HG03342 (cell line): ENCODE measurements around the gene SFR1.
"Not testable (repeated sequence)": the region's sequence is repeated elsewhere in the genome, so short reads cannot be mapped to it uniquely, and the experiment has no call there.

Experiments used
- ATAC-seq: cut with Tn5 transposase; IDR thresholded peaks from one replicate; pipeline ENCODE4 v1.9.1; 2021; ENCODE audit warnings: mild to moderate bottlenecking, moderate library complexity; ENCODE audit not compliant: unreplicated experiment

SFR1 gene

DNA sequence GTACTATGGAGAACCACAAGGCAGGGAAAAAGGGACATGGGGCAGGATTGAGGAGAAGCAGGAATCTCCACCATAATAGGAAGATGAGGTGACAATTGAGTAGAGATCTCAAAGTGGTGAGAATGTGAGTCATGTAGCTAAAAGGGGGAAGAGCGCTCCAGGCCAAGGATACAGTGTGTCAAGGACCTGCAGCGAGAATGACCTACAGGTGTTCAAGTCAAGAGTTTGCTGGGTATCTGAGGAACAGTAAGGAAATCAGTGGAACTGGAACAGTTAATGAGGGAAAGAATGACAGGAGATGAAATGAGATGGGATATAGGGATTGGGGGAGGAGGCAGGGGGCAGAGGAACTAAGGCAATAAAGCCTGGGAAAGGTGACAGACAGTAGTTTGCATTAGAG lies 33.6 kb downstream of the SFR1 start:
- no peak for ATAC-seq

DNA sequence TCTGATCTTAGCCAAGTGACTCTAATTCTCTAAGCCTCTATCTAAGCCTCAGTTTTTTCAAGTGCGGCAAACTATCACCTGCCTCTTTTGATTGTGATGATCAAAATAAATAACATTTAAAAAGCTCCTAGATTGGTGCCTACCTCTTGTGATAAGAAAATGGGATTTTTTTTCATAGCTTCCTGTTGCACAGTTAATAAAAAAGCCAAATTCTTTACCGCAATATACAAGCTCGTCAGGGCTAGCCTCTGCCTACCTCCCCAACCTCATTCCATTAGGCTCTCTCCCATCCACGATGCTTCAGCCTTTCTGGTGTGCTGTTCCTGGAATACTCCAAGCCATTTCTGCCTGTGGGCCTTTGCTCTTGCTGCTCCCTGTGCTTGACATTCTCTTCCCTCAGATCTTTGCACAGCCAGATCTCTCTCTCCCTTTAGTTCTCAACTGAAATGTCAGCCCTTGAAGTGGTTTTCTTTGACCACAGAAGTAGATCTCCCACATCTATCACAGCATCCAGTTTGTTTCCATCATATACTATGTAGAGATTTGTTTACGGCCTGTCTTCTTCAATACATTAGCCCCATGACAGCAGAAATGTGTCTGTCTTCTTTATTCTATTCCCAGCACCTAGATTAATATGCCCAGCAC lies 48.8 kb downstream of the SFR1 start:
- no peak for ATAC-seq

DNA sequence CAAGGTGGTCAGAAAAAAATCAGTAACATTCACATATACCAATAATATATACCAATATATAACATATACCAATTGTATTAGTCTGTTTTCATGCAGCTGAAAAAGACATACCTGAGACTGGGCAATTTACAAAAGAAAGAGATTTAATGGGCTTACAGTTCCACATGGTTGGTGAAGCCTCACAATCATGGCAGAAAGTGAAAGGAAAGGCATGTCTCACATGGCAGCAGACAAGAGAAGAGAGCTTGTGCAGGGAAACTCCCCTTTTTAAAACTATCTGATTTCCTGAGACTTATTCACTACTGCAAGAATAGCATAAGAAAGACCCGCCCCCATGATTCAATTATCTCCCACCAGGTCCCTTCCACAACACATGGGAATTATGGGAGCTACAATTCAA lies 52.2 kb downstream of the SFR1 start:
- not testable (repeated sequence) for ATAC-seq
